Testis (tissue), 3 donors: ENCODE data around the gene HSF2BP. TPM values are rescaled to one million over a fixed set of nuclear protein-coding genes. Genes with fewer than 3 reads are reported as not detected.

Experiments
- DNase-seq: peaks from one replicate; pipeline ENCODE4 v3.0.0-alpha.2; 2019
- H3K27ac ChIP-seq, 2 donors: fragments of 200-600 bp; sonication (generic); one replicate each; pipeline ENCODE4 v1.5.1; 2019
- H3K27me3 ChIP-seq: fragments of 200-600 bp; sonication (generic); one replicate; pipeline ENCODE4 v1.5.1; 2019
- H3K36me3 ChIP-seq: fragments of 200-600 bp; sonication (generic); one replicate; pipeline ENCODE4 v1.5.1; 2017; ENCODE audit warnings: low read depth; ENCODE audit errors: missing control alignments
- H3K4me1 ChIP-seq: fragments of 200-600 bp; sonication (generic); one replicate; pipeline ENCODE4 v1.5.1; 2019
- H3K4me3 ChIP-seq, 2 donors: fragments of 200-600 bp; sonication (generic); one replicate each; pipeline ENCODE4 v1.5.1; 2017 to 2019
- H3K9me3 ChIP-seq: fragments of 200-600 bp; sonication (generic); one replicate; pipeline ENCODE4 v1.5.1; 2017
- CTCF ChIP-seq, 3 experiments: fragments of 450-650 bp in 2 of 3; fragments of 200-600 bp in 1 of 3; sonication (generic) in 1 of 3; IDR thresholded peaks; one replicate each; pipeline ENCODE4 v1.5.1; 2016 to 2019; ENCODE audit warnings: antibody characterized with exemption in 3 of 3, mild to moderate bottlenecking in 2 of 3, moderate library complexity in 1 of 3
- POLR2A ChIP-seq: fragments of 450-650 bp; IDR thresholded peaks from one replicate; pipeline ENCODE4 v1.6.1; 2017; ENCODE audit warnings: antibody characterized with exemption, mild to moderate bottlenecking, moderate library complexity
- WGBS, 2 donors: methylation state at CpG; one replicate each; pipeline ENCODE4 v1.1.5; 2018; 5-methylcytosine and 5-hydroxymethylcytosine counted together
- intact Hi-C: fragments of 100-400 bp; cut with DNase I; formaldehyde crosslinking; loops from one replicate; pipeline ENCODE4 v1.15.1; 2023; ENCODE audit warnings: low total_unique reads
- polyA plus RNA-seq: library from polyadenylated mRNA; stranded (reverse); fragments of 350-450 nt; fragmentation: Illumina TruSeq; extraction: RNeasy Lipid Tissue Mini Kit (QIAGEN cat#74804); gene quantifications from one replicate; pipeline ENCODE4 v1.2.3, GENCODE V29; 2014; ENCODE audit warnings: low read depth, low replicate concordance; ENCODE audit not compliant: insufficient read depth
- total RNA-seq, 2 donors: library from RNA; depleted of rRNA; stranded (reverse); fragments of >200 nt; gene quantifications; one replicate each; pipeline ENCODE4 v1.2.3, GENCODE V29; 2016

HSF2BP gene
- total and polyA plus RNA-seq, 3 donors from 2014 or later: 28.3 to 46.5 (median 36.3) TPM

GRCh38 chr21:43600642-43601402 is 58.5 kb downstream of the HSF2BP start:
- WGBS, 2 donors: 94 to 96% methylated on average over 12 of the region's 12 CpGs
- intact Hi-C loops: no loop called here
- Histone ChIP-seq H3K36me3 (no peaks in the 10 kb centered on the region), H3K4me1 (peaks cover 3% of the 10 kb centered on the region), H3K27me3 (no peaks in the 10 kb centered on the region), H3K27ac (no peak overlapping the region), H3K4me3 (no peak overlapping the region), H3K9me3 (no peaks in the 10 kb centered on the region)
- no peak for DNase-seq
- no peak for TF ChIP-seq POLR2A
- no peak for TF ChIP-seq CTCF (IDR thresholded peaks at IDR 0.05)

DNA sequence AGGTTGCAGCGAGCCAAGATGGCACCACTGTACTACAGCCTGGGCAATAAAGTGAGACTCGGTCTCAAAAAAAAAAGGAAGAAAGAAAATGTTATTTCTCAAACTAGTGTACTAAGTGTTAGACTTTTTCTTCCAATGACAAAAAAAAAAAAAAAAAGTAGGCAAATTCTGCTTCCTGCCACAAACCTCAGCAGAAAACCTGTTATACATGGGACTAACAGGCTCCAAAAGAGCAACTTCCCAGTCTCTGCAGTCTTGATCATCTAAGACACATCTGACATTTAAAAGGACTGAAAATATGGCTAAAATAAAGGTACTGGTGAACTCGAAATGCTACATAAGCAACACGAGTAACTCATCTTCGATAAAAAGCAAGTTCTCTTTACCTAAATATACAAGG is 59.6 kb downstream of the HSF2BP start:
- intact Hi-C loops: no loop called here
- Histone ChIP-seq H3K27me3 (no peaks in the 10 kb centered on the region), H3K4me3 (no peak overlapping the region), H3K27ac (no peak overlapping the region), H3K4me1 (peaks cover 3% of the 10 kb centered on the region), H3K36me3 (no peaks in the 10 kb centered on the region), H3K9me3 (no peaks in the 10 kb centered on the region)
- TF ChIP-seq CTCF (IDR thresholded peaks at IDR 0.05): no peak
- TF ChIP-seq POLR2A: no peak
- 93% methylated on average over 5 of the region's 5 CpGs for WGBS, 2 donors
- no peak for DNase-seq

GRCh38 chr21:43598416-43599120 is 60.7 kb downstream of the HSF2BP start:
- TF ChIP-seq CTCF (IDR thresholded peaks at IDR 0.05): no peak
- TF ChIP-seq POLR2A: no peak
- H3K27ac ChIP-seq: peak overlapping the region in 1 of 2 donors; percentile 35
- DNase-seq: no peak
- no peaks in the 10 kb centered on the region for H3K36me3 ChIP-seq
- intact Hi-C loops: no loop called here
- H3K4me1 ChIP-seq: no peaks in the 10 kb centered on the region
- WGBS, 2 donors: 71 to 80% methylated on average over 7 of the region's 7 CpGs
- H3K27me3 ChIP-seq: no peaks in the 10 kb centered on the region
- H3K4me3 ChIP-seq: no peak overlapping the region
- H3K9me3 ChIP-seq: no peaks in the 10 kb centered on the region

- no peaks in the 10 kb centered on the region for H3K36me3 ChIP-seq
- no peaks in the 10 kb centered on the region for H3K4me1 ChIP-seq
- no peaks in the 10 kb centered on the region for H3K9me3 ChIP-seq
- H3K27me3 ChIP-seq: no peaks in the 10 kb centered on the region
- H3K4me3 ChIP-seq: no peak overlapping the region
- intact Hi-C loops: no loop called here
- no peak for DNase-seq
- H3K27ac ChIP-seq: no peak overlapping the region
- WGBS, 2 donors: 95 to 97% methylated on average over 6 of the region's 6 CpGs
- TF ChIP-seq POLR2A: no peak
- no peak for TF ChIP-seq CTCF (IDR thresholded peaks at IDR 0.05)
Observed at GRCh38 chr21:43597540-43598250, 61.6 kb downstream of the HSF2BP start.
